Measurements from ENCODE around the gene TRMT5.

GRCh38 chr14:60951776-60952435 is 29.0 kb downstream of the TRMT5 start:
- TF ChIP-seq EZH2phosphoT487 (IDR thresholded peaks at IDR 0.05; ENCODE audit: borderline replicate concordance, low read depth, low read length) (no peak), CTCF (conservative IDR thresholded peaks at IDR 0.05; ENCODE audit: low read length) (no peak)
